ENCODE data around the gene KCNJ9. TPM values are rescaled to one million over a fixed set of nuclear protein-coding genes. Genes with fewer than 3 reads are reported as not detected.

Gene KCNJ9
- total and polyA plus RNA-seq, 2 donors (not counting 1 experiment from before 2014, with no cell fraction given): not detected

Other genes with a start within 250 kb of the KCNJ9 start
- gene VSIG8, start 218.9 kb upstream of the KCNJ9 start, total RNA-seq: 0.17 TPM in 1 of 2 replicates, not detected in the other
- gene VSIG8, start 218.9 kb upstream of the KCNJ9 start, polyA plus RNA-seq: 0.09 TPM in 1 of 2 replicates, not detected in the other
- gene CFAP45, start 181.4 kb upstream of the KCNJ9 start, total RNA-seq: 1.7 and 2.4 TPM in 2 replicates
- 1.3 and 5.2 TPM in 2 replicates for gene CFAP45, start 181.4 kb upstream of the KCNJ9 start, polyA plus RNA-seq
- 342 and 354 TPM in 2 replicates for gene TAGLN2, start 156.0 kb upstream of the KCNJ9 start, total RNA-seq
- 656 and 721 TPM in 2 replicates for gene TAGLN2, start 156.0 kb upstream of the KCNJ9 start, polyA plus RNA-seq
- 0.15 and 0.37 TPM in 2 replicates for gene IGSF9, start 135.9 kb upstream of the KCNJ9 start, total RNA-seq
- gene IGSF9, start 135.9 kb upstream of the KCNJ9 start, polyA plus RNA-seq: 0.36 and 0.89 TPM in 2 replicates
- gene SLAMF9, start 127.3 kb upstream of the KCNJ9 start, total RNA-seq: not detected in 2 replicates
- not detected in 2 replicates for gene SLAMF9, start 127.3 kb upstream of the KCNJ9 start, polyA plus RNA-seq
- gene PIGM, start 49.5 kb upstream of the KCNJ9 start, total RNA-seq: 6.0 and 7.4 TPM in 2 replicates
- 1.4 TPM in 2 replicates for gene PIGM, start 49.5 kb upstream of the KCNJ9 start, polyA plus RNA-seq
- not detected in 2 replicates for gene KCNJ10, start 11.4 kb upstream of the KCNJ9 start, total RNA-seq
- gene KCNJ10, start 11.4 kb upstream of the KCNJ9 start, polyA plus RNA-seq: not detected in 2 replicates
- 33.5 and 37.2 TPM in 2 replicates for gene IGSF8, start 17.1 kb downstream of the KCNJ9 start, total RNA-seq
- 45.8 and 56.0 TPM in 2 replicates for gene IGSF8, start 17.1 kb downstream of the KCNJ9 start, polyA plus RNA-seq
- not detected in 2 replicates for gene ATP1A2, start 34.2 kb downstream of the KCNJ9 start, total RNA-seq
- gene ATP1A2, start 34.2 kb downstream of the KCNJ9 start, polyA plus RNA-seq: not detected in 2 replicates
- not detected in 2 replicates for gene ATP1A4, start 70.1 kb downstream of the KCNJ9 start, total RNA-seq
- 0.12 TPM in 1 of 2 replicates, not detected in the other for gene ATP1A4, start 70.1 kb downstream of the KCNJ9 start, polyA plus RNA-seq
- not detected in 2 replicates for gene CASQ1, start 109.0 kb downstream of the KCNJ9 start, total RNA-seq
- not detected in 2 replicates for gene CASQ1, start 109.0 kb downstream of the KCNJ9 start, polyA plus RNA-seq
- gene PEA15, start 123.8 kb downstream of the KCNJ9 start, total RNA-seq: 76.7 and 81.7 TPM in 2 replicates
- 89.9 and 91.4 TPM in 2 replicates for gene PEA15, start 123.8 kb downstream of the KCNJ9 start, polyA plus RNA-seq
- gene DCAF8, start 181.0 kb downstream of the KCNJ9 start, total RNA-seq: 247 and 266 TPM in 2 replicates
- gene DCAF8, start 181.0 kb downstream of the KCNJ9 start, polyA plus RNA-seq: 194 and 250 TPM in 2 replicates
- 56.0 and 58.4 TPM in 2 replicates for gene PEX19, start 203.6 kb downstream of the KCNJ9 start, total RNA-seq
- gene PEX19, start 203.6 kb downstream of the KCNJ9 start, polyA plus RNA-seq: 17.9 and 20.3 TPM in 2 replicates